GM23338 (cell line): ENCODE data around the gene SLC30A10. TPM values are rescaled to one million over a fixed set of nuclear protein-coding genes. Genes with fewer than 3 reads are reported as not detected.

ENCODE experiments used
- ATAC-seq: fragments of 200-7000 bp; cut with Tn5 transposase; 3 replicates; pipeline ENCODE4 v1.9.1; 2020
- DNase-seq: peaks from one replicate; pipeline ENCODE4 v3.0.0-alpha.2; 2015; ENCODE audit warnings: low spot score
- H2AFZ ChIP-seq: fragments of 200-600 bp; sonication (generic); 2 replicates; pipeline ENCODE4 v1.8.0; 2016; ENCODE audit warnings: antibody characterized with exemption, mild to moderate bottlenecking, moderate library complexity
- H3F3A ChIP-seq: fragments of 200-600 bp; sonication (generic); replicated peaks from 2 replicates; pipeline ENCODE4 v1.8.0; 2017; ENCODE audit warnings: antibody characterized with exemption, mixed run types, low read depth
- H3K27ac ChIP-seq: fragments of 200-600 bp; sonication (generic); 2 replicates; pipeline ENCODE4 v1.6.1; 2016; ENCODE audit warnings: low read depth
- H3K27me3 ChIP-seq: fragments of 200-600 bp; sonication (generic); 2 replicates; pipeline ENCODE4 v1.8.0; 2016; ENCODE audit warnings: mild to moderate bottlenecking, mixed run types, moderate library complexity; ENCODE audit not compliant: insufficient read depth
- H3K36me3 ChIP-seq: fragments of 200-600 bp; sonication (generic); 2 replicates; pipeline ENCODE4 v1.8.0; 2016; ENCODE audit warnings: mild to moderate bottlenecking; ENCODE audit not compliant: insufficient read depth
- H3K4me1 ChIP-seq: fragments of 200-600 bp; sonication (generic); 2 replicates; pipeline ENCODE4 v1.8.0; 2016; ENCODE audit warnings: mild to moderate bottlenecking, moderate library complexity; ENCODE audit not compliant: insufficient read depth
- H3K4me2 ChIP-seq: fragments of 200-600 bp; sonication (generic); 2 replicates; pipeline ENCODE4 v1.7.1; 2017; ENCODE audit warnings: mixed run types
- H3K4me3 ChIP-seq: fragments of 200-600 bp; sonication (generic); 2 replicates; pipeline ENCODE4 v1.6.1; 2016; ENCODE audit warnings: mixed run types
- H3K79me2 ChIP-seq: fragments of 200-600 bp; sonication (generic); replicated peaks from 2 replicates; pipeline ENCODE4 v1.8.0; 2017; ENCODE audit warnings: mild to moderate bottlenecking; ENCODE audit not compliant: insufficient read depth
- H3K9me2 ChIP-seq: fragments of 200-600 bp; sonication (generic); 2 replicates; pipeline ENCODE4 v1.8.0; 2017; ENCODE audit not compliant: insufficient read depth
- H4K20me1 ChIP-seq: fragments of 200-600 bp; sonication (generic); replicated peaks from 2 replicates; pipeline ENCODE4 v1.8.0; 2017; ENCODE audit warnings: mild to moderate bottlenecking; ENCODE audit not compliant: insufficient read depth
- H3K27ac Mint-ChIP-seq: 2 replicates; pipeline ENCODE4 v1.8.0; 2020; ENCODE audit warnings: inconsistent platforms, mild to moderate bottlenecking, moderate library complexity, mixed read lengths
- H3K27me3 Mint-ChIP-seq: 3 replicates; pipeline ENCODE4 v1.8.0; 2022; ENCODE audit warnings: low read depth, mild to moderate bottlenecking, moderate library complexity, mixed read lengths, inconsistent platforms; ENCODE audit not compliant: insufficient read depth, poor library complexity
- H3K36me3 Mint-ChIP-seq: 3 replicates; pipeline ENCODE4 v1.8.0; 2021; ENCODE audit warnings: low read depth, mild to moderate bottlenecking, inconsistent platforms, moderate library complexity, mixed read lengths
- H3K4me1 Mint-ChIP-seq: 3 replicates; pipeline ENCODE4 v1.8.0; 2020; ENCODE audit warnings: mild to moderate bottlenecking, inconsistent platforms, mixed read lengths
- H3K4me3 Mint-ChIP-seq: 3 replicates; pipeline ENCODE4 v1.8.0; 2021; ENCODE audit warnings: moderate library complexity, mild to moderate bottlenecking, inconsistent platforms, mixed read lengths
- H3K9me3 Mint-ChIP-seq: 3 replicates; pipeline ENCODE4 v1.8.0; 2020; ENCODE audit warnings: moderate library complexity, mild to moderate bottlenecking, inconsistent platforms, mixed read lengths
- CREB1 ChIP-seq: fragments of 250-450 bp; sonication (Bioruptor Pico); IDR thresholded peaks from 2 replicates; pipeline ENCODE4 v1.5.0; 2020; ENCODE audit warnings: low read depth, mild to moderate bottlenecking, moderate library complexity
- CTCF ChIP-seq, 2 experiments: fragments of 200-600 bp in 1 of 2; sonication (generic) in 1 of 2; conservative IDR thresholded peaks; 2 replicates each; pipeline versions ENCODE4 v1.5.1 to v1.6.1; 2016 to 2017; ENCODE audit warnings: antibody characterized with exemption in 2 of 2, low read depth in 2 of 2, mild to moderate bottlenecking in 2 of 2, moderate library complexity in 1 of 2
- EZH2 ChIP-seq: fragments of 200-600 bp; sonication (generic); IDR thresholded peaks from one replicate; pipeline ENCODE4 v1.8.0; 2017; ENCODE audit warnings: antibody characterized with exemption, mild to moderate bottlenecking, low read depth; ENCODE audit not compliant: unreplicated experiment
- EZH2phosphoT487 ChIP-seq: fragments of 200-600 bp; sonication (generic); IDR thresholded peaks from one replicate; pipeline ENCODE4 v1.8.1; 2018; ENCODE audit warnings: antibody characterized with exemption; ENCODE audit not compliant: unreplicated experiment
- JUNB ChIP-seq: IDR thresholded peaks from one replicate; pipeline ENCODE4 v1.6.1; 2016; ENCODE audit warnings: antibody characterized with exemption; ENCODE audit not compliant: unreplicated experiment
- NANOG ChIP-seq: IDR thresholded peaks from 2 replicates; pipeline ENCODE4 v1.6.1; 2016; ENCODE audit warnings: antibody characterized with exemption, borderline replicate concordance
- POLR2AphosphoS5 ChIP-seq: IDR thresholded peaks from 2 replicates; pipeline ENCODE4 v1.6.1; 2016; ENCODE audit warnings: antibody characterized with exemption, low read depth
- REST ChIP-seq: IDR thresholded peaks from one replicate; pipeline ENCODE4 v1.6.1; 2018; ENCODE audit warnings: antibody characterized with exemption; ENCODE audit not compliant: unreplicated experiment
- STAT1 ChIP-seq: IDR thresholded peaks from one replicate; pipeline ENCODE4 v1.6.1; 2016; ENCODE audit warnings: antibody characterized with exemption; ENCODE audit not compliant: unreplicated experiment
- ZNF331 ChIP-seq: fragments of 250-450 bp; sonication (Bioruptor Pico); IDR thresholded peaks from 2 replicates; pipeline ENCODE4 v1.5.0; 2020; ENCODE audit warnings: low read depth, mild to moderate bottlenecking, moderate library complexity
- polyA plus RNA-seq: library from polyadenylated mRNA; unstranded; fragments of >200 nt; fragmentation: Nextera tagmentation; extraction: Ambion mirVana; gene quantifications from 2 replicates; pipeline ENCODE4 v1.2.1, GENCODE V29; 2016
- total RNA-seq: library from RNA; depleted of rRNA; stranded (reverse); fragments of >200 nt; shearing (Covaris generic); gene quantifications from 2 replicates; pipeline ENCODE4 v1.2.3, GENCODE V29; 2014
- TF ChIP-seq, protein P1 (sequence below): IDR thresholded peaks from 2 replicates; pipeline ENCODE4 v1.6.1; 2016; ENCODE audit warnings: antibody characterized with exemption

SLC30A10 gene
- total and polyA plus RNA-seq, 2 experiments from 2014 or later, result 0.47 to 1.1 TPM

GRCh38 chr1:219973213-219973612 lies 44.9 kb upstream of the SLC30A10 start:
- Histone ChIP-seq H3K36me3 (peaks cover 19% of the 10 kb centered on the region; the same call in 1 of the 2 replicates), H3K4me2 (no peak overlapping the region), H3K4me1 (no peaks in the 10 kb centered on the region), H3F3A (no peaks in the 10 kb centered on the region), H3K79me2 (no peaks in the 10 kb centered on the region), H3K4me3 (no peak overlapping the region), H4K20me1 (no peaks in the 10 kb centered on the region), H3K9me2 (no peaks in the 10 kb centered on the region), H3K27me3 (no peaks in the 10 kb centered on the region), H3K27ac (no peak overlapping the region; the same call in 1 of the 2 replicates), H2AFZ (no peak overlapping the region)
- peaks cover 2% of the 10 kb centered on the region for H3K27me3 Mint-ChIP-seq
- TF ChIP-seq ZNF331 (no peak), CREB1 (CRISPR knock-in tag) (no peak), REST (no peak), EZH2 (no peak)
- TF ChIP-seq, protein P1, sequence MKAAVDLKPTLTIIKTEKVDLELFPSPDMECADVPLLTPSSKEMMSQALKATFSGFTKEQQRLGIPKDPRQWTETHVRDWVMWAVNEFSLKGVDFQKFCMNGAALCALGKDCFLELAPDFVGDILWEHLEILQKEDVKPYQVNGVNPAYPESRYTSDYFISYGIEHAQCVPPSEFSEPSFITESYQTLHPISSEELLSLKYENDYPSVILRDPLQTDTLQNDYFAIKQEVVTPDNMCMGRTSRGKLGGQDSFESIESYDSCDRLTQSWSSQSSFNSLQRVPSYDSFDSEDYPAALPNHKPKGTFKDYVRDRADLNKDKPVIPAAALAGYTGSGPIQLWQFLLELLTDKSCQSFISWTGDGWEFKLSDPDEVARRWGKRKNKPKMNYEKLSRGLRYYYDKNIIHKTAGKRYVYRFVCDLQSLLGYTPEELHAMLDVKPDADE, result no peak
- peaks cover 39% of the 10 kb centered on the region for H3K36me3 Mint-ChIP-seq
- no peak overlapping the region for H3K4me3 Mint-ChIP-seq
- H3K9me3 Mint-ChIP-seq, result no peaks in the 10 kb centered on the region
- DNase-seq (no peak), ATAC-seq (no peak)
- H3K4me1 Mint-ChIP-seq, result no peaks in the 10 kb centered on the region; the same call in 2 of the 3 replicates
- H3K27ac Mint-ChIP-seq, result no peak overlapping the region

- DNase-seq (no peak), ATAC-seq (no peak)
- Histone ChIP-seq H3K79me2 (no peaks in the 10 kb centered on the region), H3K36me3 (peaks cover 14% of the 10 kb centered on the region; the same call in 1 of the 2 replicates), H3K27ac (no peak overlapping the region), H3K9me2 (peaks cover 5% of the 10 kb centered on the region; the same call in 1 of the 2 replicates), H3K4me3 (no peak overlapping the region), H3K4me2 (no peak overlapping the region), H2AFZ (no peak overlapping the region), H3F3A (no peaks in the 10 kb centered on the region), H3K4me1 (no peaks in the 10 kb centered on the region; the same call in 1 of the 2 replicates), H4K20me1 (no peaks in the 10 kb centered on the region), H3K27me3 (no peaks in the 10 kb centered on the region)
- Mint-ChIP-seq H3K27ac (no peak overlapping the region), H3K4me1 (peaks cover 3% of the 10 kb centered on the region; the same call in 1 of the 3 replicates), H3K4me3 (no peak overlapping the region), H3K27me3 (peaks cover 1% of the 10 kb centered on the region), H3K36me3 (peaks cover 28% of the 10 kb centered on the region; the same call in 2 of the 3 replicates), H3K9me3 (no peaks in the 10 kb centered on the region)
- TF ChIP-seq CREB1 (CRISPR knock-in tag), result no peak
- no peak for TF ChIP-seq JUNB
- no peak for TF ChIP-seq POLR2AphosphoS5
- TF ChIP-seq NANOG, result no peak
- TF ChIP-seq, protein P1, result no peak
- no peak for TF ChIP-seq CTCF (conservative IDR thresholded peaks at IDR 0.05; ENCODE audit: low read depth in 2 of 2)
- TF ChIP-seq STAT1, result no peak
- TF ChIP-seq EZH2phosphoT487, result no peak
- TF ChIP-seq ZNF331, result no peak
Observed at GRCh38 chr1:219967361-219967760, 39.0 kb upstream of the SLC30A10 start.
